ENCODE results near the gene CIP2A. TPM values are rescaled to one million over a fixed set of nuclear protein-coding genes. Genes with fewer than 3 reads are reported as not detected.

The CIP2A gene
- total RNA-seq, 1 donor: 39.2 TPM

DNA sequence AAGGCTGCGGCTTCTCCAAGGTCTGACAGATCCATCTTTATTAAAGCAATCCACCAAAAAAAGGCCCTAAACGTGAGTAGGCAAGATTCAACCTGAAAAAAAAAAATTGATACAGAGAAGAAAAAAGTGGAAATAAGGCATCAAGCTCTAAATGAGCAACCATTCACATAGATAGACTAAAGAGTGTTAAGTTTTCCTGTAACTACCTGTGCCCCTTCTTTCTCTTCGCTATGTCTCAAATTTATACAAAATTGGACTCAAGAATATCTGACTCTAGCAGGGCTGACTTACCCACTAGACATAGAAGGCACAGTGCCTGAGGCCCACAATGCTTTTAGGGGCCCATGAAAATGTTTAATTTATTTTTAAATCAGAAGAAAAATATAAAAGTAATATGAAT lies 78.7 kb downstream of the CIP2A start, which contains the start of gene MYH15:
Gene MYH15, minus strand, starts transcription at position 101 of the 400 bp plus-strand sequence. Its CDS starts 66 bp downstream, at position 35.
- no peak for DNase-seq (ENCODE audit: low read depth)
- TF ChIP-seq, protein P1, sequence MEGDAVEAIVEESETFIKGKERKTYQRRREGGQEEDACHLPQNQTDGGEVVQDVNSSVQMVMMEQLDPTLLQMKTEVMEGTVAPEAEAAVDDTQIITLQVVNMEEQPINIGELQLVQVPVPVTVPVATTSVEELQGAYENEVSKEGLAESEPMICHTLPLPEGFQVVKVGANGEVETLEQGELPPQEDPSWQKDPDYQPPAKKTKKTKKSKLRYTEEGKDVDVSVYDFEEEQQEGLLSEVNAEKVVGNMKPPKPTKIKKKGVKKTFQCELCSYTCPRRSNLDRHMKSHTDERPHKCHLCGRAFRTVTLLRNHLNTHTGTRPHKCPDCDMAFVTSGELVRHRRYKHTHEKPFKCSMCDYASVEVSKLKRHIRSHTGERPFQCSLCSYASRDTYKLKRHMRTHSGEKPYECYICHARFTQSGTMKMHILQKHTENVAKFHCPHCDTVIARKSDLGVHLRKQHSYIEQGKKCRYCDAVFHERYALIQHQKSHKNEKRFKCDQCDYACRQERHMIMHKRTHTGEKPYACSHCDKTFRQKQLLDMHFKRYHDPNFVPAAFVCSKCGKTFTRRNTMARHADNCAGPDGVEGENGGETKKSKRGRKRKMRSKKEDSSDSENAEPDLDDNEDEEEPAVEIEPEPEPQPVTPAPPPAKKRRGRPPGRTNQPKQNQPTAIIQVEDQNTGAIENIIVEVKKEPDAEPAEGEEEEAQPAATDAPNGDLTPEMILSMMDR (IDR thresholded peaks at IDR 0.05; ENCODE audit: insufficient read depth, low read length): no peak
- H3K4me3 ChIP-seq (ENCODE audit: low read depth, low read length): no peak within 1 kb of the TSS

DNA sequence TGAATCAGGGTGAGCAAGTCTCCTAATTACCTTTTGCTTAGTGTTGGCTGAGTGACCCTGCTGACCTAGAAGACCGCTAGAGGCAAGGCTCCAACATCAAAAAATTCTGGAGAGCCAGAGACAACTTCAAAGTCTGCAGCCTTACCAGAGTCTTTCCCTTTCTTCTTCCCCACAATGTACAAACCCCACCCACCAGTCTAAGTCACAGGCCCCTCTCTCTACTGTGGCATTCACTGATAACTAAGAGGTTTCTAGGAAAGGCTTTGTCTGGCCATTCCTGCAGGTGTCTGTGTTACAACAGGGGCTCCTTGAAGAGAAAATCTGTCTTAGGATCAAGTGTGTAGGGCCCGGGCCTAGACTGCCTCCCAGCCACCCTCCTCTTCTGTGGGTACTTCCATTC lies 79.4 kb downstream of the CIP2A start:
- TF ChIP-seq, protein P1 (IDR thresholded peaks at IDR 0.05; ENCODE audit: insufficient read depth, low read length): no peak
- H3K4me3 ChIP-seq (ENCODE audit: low read depth, low read length): no peak overlapping the region
- DNase-seq (ENCODE audit: low read depth): no peak

DNA sequence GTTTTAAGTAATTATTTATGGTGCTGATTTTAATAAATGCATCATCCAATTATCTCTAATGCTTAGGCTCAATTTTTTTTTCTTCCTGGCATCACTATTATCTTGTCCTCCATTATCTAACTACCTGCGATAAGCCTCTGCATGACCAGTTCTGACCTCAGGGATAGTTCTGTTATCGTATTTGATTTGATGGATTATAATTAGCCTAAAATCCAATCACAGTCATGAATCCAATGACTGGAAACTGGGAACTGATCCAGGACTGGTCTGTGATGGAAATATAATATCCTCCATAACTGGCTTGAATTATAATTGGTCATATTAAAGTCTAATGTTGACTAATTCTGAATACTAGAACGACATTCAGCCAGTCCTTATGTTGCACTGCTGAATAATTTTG lies 80.0 kb downstream of the CIP2A start:
- no peak for DNase-seq (ENCODE audit: low read depth)
- no peak overlapping the region for H3K4me3 ChIP-seq (ENCODE audit: low read depth, low read length)
- TF ChIP-seq, protein P1 (IDR thresholded peaks at IDR 0.05; ENCODE audit: insufficient read depth, low read length): no peak

DNA sequence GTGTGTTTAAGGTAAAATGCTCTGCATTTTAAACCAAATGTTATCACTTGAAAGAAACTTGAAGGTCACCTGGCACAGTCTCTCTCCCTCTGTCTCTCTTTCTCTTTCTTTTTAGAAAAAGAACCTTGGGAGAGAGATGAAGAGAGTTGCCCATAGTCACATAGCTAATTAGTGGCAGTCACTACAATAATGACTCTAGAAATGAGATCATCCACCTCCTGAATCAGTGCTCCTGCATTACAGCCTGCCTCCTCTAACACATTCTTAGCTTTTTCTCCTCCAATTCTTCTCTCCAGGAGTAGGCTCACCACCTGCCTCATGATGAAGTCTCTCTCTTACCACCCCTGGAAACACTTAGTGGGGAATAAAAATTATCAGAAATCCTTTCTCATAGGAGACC lies 81.3 kb downstream of the CIP2A start:
- TF ChIP-seq, protein P1 (IDR thresholded peaks at IDR 0.05; ENCODE audit: insufficient read depth, low read length): no peak
- no peak for DNase-seq (ENCODE audit: low read depth)
- H3K4me3 ChIP-seq (ENCODE audit: low read depth, low read length): no peak overlapping the region

DNA sequence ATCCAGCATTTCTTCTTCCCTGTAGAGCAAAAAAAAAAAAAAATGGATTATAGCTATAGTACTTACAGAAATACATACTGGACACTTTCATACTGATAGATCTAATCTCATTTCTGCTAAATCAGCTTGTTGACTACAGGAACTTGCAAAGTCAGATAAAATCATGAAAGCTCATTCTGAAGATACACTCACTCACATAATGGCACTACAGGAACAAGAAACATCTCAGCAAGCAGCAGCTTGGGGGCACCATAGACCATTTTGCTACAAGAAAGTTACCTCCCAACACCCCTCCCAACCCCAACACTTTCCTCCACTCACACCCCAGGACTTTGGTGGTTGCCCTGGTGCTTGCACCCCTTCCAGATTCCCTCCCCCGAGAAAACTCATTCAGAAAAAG lies 83.4 kb downstream of the CIP2A start:
- no peak for DNase-seq (ENCODE audit: low read depth)
- TF ChIP-seq, protein P1 (IDR thresholded peaks at IDR 0.05; ENCODE audit: insufficient read depth, low read length): no peak

DNA sequence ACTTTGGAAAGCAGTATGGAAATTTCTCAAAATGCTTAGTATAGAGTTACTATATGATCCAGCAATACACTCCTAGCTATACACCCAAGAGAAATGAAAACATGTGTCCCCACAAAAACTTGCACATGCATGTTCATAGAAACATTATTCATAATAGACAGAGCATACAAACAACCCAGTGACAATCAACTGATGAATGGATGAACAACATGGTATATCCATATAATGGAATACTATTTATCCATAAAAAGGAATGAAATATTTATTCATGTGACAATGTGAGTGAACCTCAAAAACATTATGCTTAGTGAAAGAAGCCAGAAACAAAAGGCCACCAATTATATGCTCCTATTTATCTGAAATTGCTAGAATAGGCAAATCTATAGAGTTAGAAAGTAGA lies 85.5 kb downstream of the CIP2A start:
- no peak for DNase-seq (ENCODE audit: low read depth)
- no peak overlapping the region for H3K4me3 ChIP-seq (ENCODE audit: low read depth, low read length)
- TF ChIP-seq, protein P1 (IDR thresholded peaks at IDR 0.05; ENCODE audit: insufficient read depth, low read length): no peak

More for the DNA sequence above, 83.4 kb downstream of the CIP2A start:
- H3K4me3 ChIP-seq (ENCODE audit: low read depth, low read length): no peak overlapping the region

DNA sequence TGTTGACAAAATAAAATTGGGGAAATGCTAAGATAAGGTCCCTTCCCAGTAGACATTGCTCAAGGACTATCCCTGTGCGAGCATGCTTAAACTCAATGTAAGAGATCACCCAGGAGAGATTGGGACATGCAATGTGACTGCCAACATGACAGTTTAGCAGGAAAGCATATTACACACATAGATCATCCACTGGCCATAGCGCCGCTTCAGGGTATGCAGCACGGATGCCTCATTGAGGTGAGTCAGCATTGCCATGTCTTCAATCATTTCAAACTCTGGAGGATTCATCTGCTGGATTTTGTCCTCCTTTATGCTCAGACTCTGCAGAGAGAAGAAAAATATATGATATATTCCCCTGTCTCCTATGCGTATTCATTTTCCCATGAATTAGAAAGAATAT lies 87.7 kb downstream of the CIP2A start:
- H3K4me3 ChIP-seq (ENCODE audit: low read depth, low read length): no peak overlapping the region
- no peak for DNase-seq (ENCODE audit: low read depth)
- TF ChIP-seq, protein P1 (IDR thresholded peaks at IDR 0.05; ENCODE audit: insufficient read depth, low read length): no peak
